H1 (cell line): Measurements from ENCODE around the gene ARHGEF1. TPM values are rescaled to one million over a fixed set of nuclear protein-coding genes. Genes with fewer than 3 reads are reported as not detected.

Experiments
- BACH1 ChIP-seq: IDR thresholded peaks from 2 replicates; pipeline ENCODE4 v1.6.1; 2012; ENCODE audit warnings: low read length, improper control_type of control experiment
- CHD2 ChIP-seq: IDR thresholded peaks from 2 replicates; pipeline ENCODE4 v1.6.1; 2012; ENCODE audit warnings: low read length, improper control_type of control experiment
- CREB1 ChIP-seq: IDR thresholded peaks from 2 replicates; pipeline ENCODE4 v1.6.1; 2012; ENCODE audit warnings: inconsistent platforms
- HDAC2 ChIP-seq, 2 experiments: fragments of 300-600 bp in 1 of 2; sonication (generic) in 1 of 2; IDR thresholded peaks; 2 replicates each; pipeline ENCODE4 v1.6.1; 2011 to 2012; ENCODE audit warnings: low read depth in 2 of 2, low read length in 2 of 2, mild to moderate bottlenecking in 2 of 2, moderate library complexity in 2 of 2, borderline replicate concordance in 1 of 2, inconsistent platforms in 1 of 2
- JUN ChIP-seq: IDR thresholded peaks from 2 replicates; pipeline ENCODE4 v1.6.1; 2011; ENCODE audit warnings: low read depth, mild to moderate bottlenecking, improper control_type of control experiment, low read length
- MAFK ChIP-seq: IDR thresholded peaks from 2 replicates; pipeline ENCODE4 v1.6.1; 2012; ENCODE audit warnings: low read depth, mild to moderate bottlenecking, improper control_type of control experiment, low read length
- NRF1 ChIP-seq: IDR thresholded peaks from 2 replicates; pipeline ENCODE4 v1.6.1; 2011; ENCODE audit warnings: mild to moderate bottlenecking, low read depth, low read length, improper control_type of control experiment
- RAD21 ChIP-seq, 2 experiments: IDR thresholded peaks in 1 of 2; conservative IDR thresholded peaks in 1 of 2; 2 replicates each; pipeline ENCODE4 v1.6.1; 2011; ENCODE audit warnings: low read depth in 2 of 2, low read length in 2 of 2, improper control_type of control experiment in 1 of 2, inconsistent platforms in 1 of 2, mild to moderate bottlenecking in 1 of 2, moderate library complexity in 1 of 2
- RFX5 ChIP-seq: IDR thresholded peaks from 2 replicates; pipeline ENCODE4 v1.6.1; 2011; ENCODE audit warnings: low read depth, low read length, improper control_type of control experiment, borderline replicate concordance
- SIX5 ChIP-seq: IDR thresholded peaks from 2 replicates; pipeline ENCODE4 v1.6.1; 2011; ENCODE audit warnings: mild to moderate bottlenecking, low read depth, low read length
- SP2 ChIP-seq: IDR thresholded peaks from 2 replicates; pipeline ENCODE4 v1.6.1; 2012; ENCODE audit warnings: mild to moderate bottlenecking, low read length, inconsistent platforms
- SUZ12 ChIP-seq: fragments of 200-600 bp; sonication (generic); IDR thresholded peaks from 2 replicates; pipeline ENCODE4 v1.6.1; 2012; ENCODE audit warnings: mild to moderate bottlenecking, inconsistent platforms, low read length, moderate library complexity, mixed read lengths
- TAF7 ChIP-seq: optimal IDR thresholded peaks from 2 replicates; pipeline ENCODE3; 2011; ENCODE audit warnings: low read depth, mild to moderate bottlenecking, inconsistent platforms, low read length, moderate library complexity, borderline replicate concordance
- TEAD4 ChIP-seq: IDR thresholded peaks from 2 replicates; pipeline ENCODE4 v1.6.1; 2012; ENCODE audit warnings: low read depth, low read length, inconsistent platforms, mixed read lengths
- ZNF274 ChIP-seq: IDR thresholded peaks from 2 replicates; pipeline ENCODE4 v1.7.0; 2012; ENCODE audit warnings: low read length, borderline replicate concordance; ENCODE audit errors: extremely low read depth
- polyA plus RNA-seq, 7 experiments: library from polyadenylated mRNA; depleted of rRNA in 3 of 7; stranded (reverse) in 5 of 7; unstranded in 2 of 7; fragments of >200 nt in 5 of 7; fragments of 200-250 nt in 2 of 7; gene quantifications; 1 replicate in 5 of 7; 2 replicates in 1 of 7; 4 replicates in 1 of 7; pipeline versions ENCODE4 v1.2.1 to v1.2.3, GENCODE V29; 2011 to 2013; ENCODE audit warnings: missing spikeins in 2 of 7, mixed read lengths in 2 of 7
- total RNA-seq: library from RNA; stranded (reverse); fragmentation: NEBNext Ultra II Directional; extraction: Animal tissue kit (Norgen Biotek cat#: 25700); gene quantifications from 2 replicates; pipeline ENCODE4 v1.2.1, GENCODE V29; 2021
- TF ChIP-seq, protein P1 (sequence below), 3 experiments: IDR thresholded peaks; 1 replicate in 2 of 3; 2 replicates in 1 of 3; pipeline versions ENCODE4 v1.5.1 to v1.6.1; 2011; ENCODE audit warnings: low read length in 3 of 3, mild to moderate bottlenecking in 3 of 3, inconsistent platforms in 2 of 3, low read depth in 1 of 3, moderate library complexity in 1 of 3; ENCODE audit not compliant: insufficient read depth in 1 of 3; ENCODE audit errors: control extremely low read depth in 1 of 3

ARHGEF1 gene
- total and polyA plus RNA-seq, 2 of the 8 experiments (the other 6 are each of a cell fraction or from before 2014, with no cell fraction given): 23.0 to 49.0 TPM

DNA sequence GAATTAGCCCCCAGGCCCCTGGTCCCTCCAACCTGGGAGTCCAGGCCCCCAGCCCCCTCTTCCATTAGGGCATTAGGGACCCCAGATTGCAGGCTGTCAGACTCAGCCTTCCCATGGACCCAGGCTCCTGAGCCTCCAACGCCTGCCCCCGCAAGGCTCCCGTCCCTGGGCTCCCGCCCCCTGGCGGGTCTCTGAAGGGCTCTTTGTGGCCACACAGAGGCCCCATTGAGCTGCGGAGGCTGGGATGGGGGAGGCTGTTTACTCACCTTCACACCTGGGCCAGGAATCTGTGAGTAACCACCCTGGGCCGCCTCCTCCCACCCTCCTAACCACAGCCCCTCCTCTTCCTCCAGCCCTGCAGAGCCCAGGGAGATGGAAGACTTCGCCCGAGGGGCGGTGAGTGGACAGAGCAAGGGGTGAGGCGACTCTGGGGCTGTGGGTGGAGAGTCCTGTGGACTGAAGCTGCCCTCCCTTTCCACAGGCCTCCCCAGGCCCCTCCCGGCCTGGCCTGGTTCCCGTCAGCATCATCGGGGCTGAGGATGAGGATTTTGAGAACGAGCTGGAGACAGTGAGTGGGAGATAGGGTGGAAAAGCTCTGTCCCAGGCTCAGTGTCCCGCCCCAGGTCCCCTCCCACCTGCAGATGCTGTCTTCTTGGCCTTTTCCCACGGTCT is 4.9 kb downstream of the ARHGEF1 start (continued):
- no peak for TF ChIP-seq SUZ12
- no peak for TF ChIP-seq NRF1
- no peak for TF ChIP-seq SP2
- TF ChIP-seq RFX5: no peak
- TF ChIP-seq TAF7: no peak
- no peak for TF ChIP-seq BACH1
- TF ChIP-seq, protein P1, sequence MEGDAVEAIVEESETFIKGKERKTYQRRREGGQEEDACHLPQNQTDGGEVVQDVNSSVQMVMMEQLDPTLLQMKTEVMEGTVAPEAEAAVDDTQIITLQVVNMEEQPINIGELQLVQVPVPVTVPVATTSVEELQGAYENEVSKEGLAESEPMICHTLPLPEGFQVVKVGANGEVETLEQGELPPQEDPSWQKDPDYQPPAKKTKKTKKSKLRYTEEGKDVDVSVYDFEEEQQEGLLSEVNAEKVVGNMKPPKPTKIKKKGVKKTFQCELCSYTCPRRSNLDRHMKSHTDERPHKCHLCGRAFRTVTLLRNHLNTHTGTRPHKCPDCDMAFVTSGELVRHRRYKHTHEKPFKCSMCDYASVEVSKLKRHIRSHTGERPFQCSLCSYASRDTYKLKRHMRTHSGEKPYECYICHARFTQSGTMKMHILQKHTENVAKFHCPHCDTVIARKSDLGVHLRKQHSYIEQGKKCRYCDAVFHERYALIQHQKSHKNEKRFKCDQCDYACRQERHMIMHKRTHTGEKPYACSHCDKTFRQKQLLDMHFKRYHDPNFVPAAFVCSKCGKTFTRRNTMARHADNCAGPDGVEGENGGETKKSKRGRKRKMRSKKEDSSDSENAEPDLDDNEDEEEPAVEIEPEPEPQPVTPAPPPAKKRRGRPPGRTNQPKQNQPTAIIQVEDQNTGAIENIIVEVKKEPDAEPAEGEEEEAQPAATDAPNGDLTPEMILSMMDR (IDR thresholded peaks at IDR 0.05; ENCODE audit: control extremely low read depth in 1 of 3, insufficient read depth in 1 of 3, low read depth in 1 of 3, low read length in 3 of 3): peak in 1 of 3 experiments; percentile 52; a peak in 2 of 4 replicates
- TF ChIP-seq CREB1: no peak
- no peak for TF ChIP-seq SIX5
- no peak for TF ChIP-seq JUN
- TF ChIP-seq ZNF274: no peak
- TF ChIP-seq HDAC2 (IDR thresholded peaks at IDR 0.05; ENCODE audit: borderline replicate concordance in 1 of 2, low read depth in 2 of 2, low read length in 2 of 2): 0 out of 4 replicates have a peak, but pooled peaks of 1 of the 2 experiments have one; percentile 42
- TF ChIP-seq RAD21 (IDR thresholded peaks at IDR 0.05 in 1 of 2, conservative IDR thresholded peaks at IDR 0.05 in 1 of 2; ENCODE audit: low read depth in 2 of 2, low read length in 2 of 2): peak; percentile 56 to 57
- no peak for TF ChIP-seq MAFK
- no peak for TF ChIP-seq CHD2
- TF ChIP-seq TEAD4: no peak
